K562 (cell line): ENCODE results near the gene ATP13A2.

Source experiments
- CEBPB ChIP-seq: fragments of 450-650 bp; IDR thresholded peaks from 2 replicates; pipeline ENCODE4 v1.6.1; 2016; ENCODE audit warnings: missing genetic modification characterization, missing compliant biosample characterization
- CHCHD3 ChIP-seq: fragments of 250-450 bp; sonication (Bioruptor Pico); IDR thresholded peaks from 2 replicates; pipeline ENCODE4 v2.1.2; 2022; ENCODE audit warnings: mild to moderate bottlenecking
- CTCF ChIP-seq, 3 experiments: IDR thresholded peaks in 2 of 3; conservative IDR thresholded peaks in 1 of 3; 2 replicates each; pipeline ENCODE4 v1.5.1; 2011 to 2012; ENCODE audit warnings: low read length in 3 of 3, mild to moderate bottlenecking in 3 of 3, control low read depth in 2 of 3, improper control_type of control experiment in 1 of 3, inconsistent platforms in 1 of 3, low read depth in 1 of 3, mixed read lengths in 1 of 3, moderate library complexity in 1 of 3; ENCODE audit not compliant: insufficient read depth in 2 of 3
- E2F6 ChIP-seq, 2 experiments: IDR thresholded peaks; 2 replicates each; pipeline ENCODE4 v1.6.1; 2011; ENCODE audit warnings: borderline replicate concordance in 1 of 2, control low read depth in 1 of 2, low read depth in 1 of 2, low read length in 1 of 2, mild to moderate bottlenecking in 1 of 2, mixed read lengths in 1 of 2, moderate library complexity in 1 of 2; ENCODE audit not compliant: insufficient read depth in 1 of 2, insufficient read length in 1 of 2, poor library complexity in 1 of 2, severe bottlenecking in 1 of 2; ENCODE audit errors: extremely low read depth in 1 of 2
- ERF ChIP-seq: fragments of 450-650 bp; formaldehyde crosslinking; IDR thresholded peaks from 2 replicates; pipeline ENCODE4 v1.4.0; 2020; ENCODE audit warnings: mild to moderate bottlenecking, mixed read lengths
- LEF1 ChIP-seq: fragments of 450-650 bp; IDR thresholded peaks from 2 replicates; pipeline ENCODE4 v1.6.1; 2016; ENCODE audit warnings: mild to moderate bottlenecking
- NFYB ChIP-seq: IDR thresholded peaks from 2 replicates; pipeline ENCODE4 v1.6.1; 2011; ENCODE audit warnings: mild to moderate bottlenecking, moderate library complexity; ENCODE audit not compliant: insufficient read length; ENCODE audit errors: extremely low read depth
- POLR2A ChIP-seq: fragments of 450-650 bp; conservative IDR thresholded peaks from 2 replicates; pipeline ENCODE4 v1.6.1; 2016
- RAD21 ChIP-seq, 2 experiments: fragments of 250-450 bp in 1 of 2; fragments of 450-650 bp in 1 of 2; sonication (Bioruptor Pico) in 1 of 2; formaldehyde crosslinking in 1 of 2; IDR thresholded peaks in 1 of 2; conservative IDR thresholded peaks in 1 of 2; 2 replicates each; pipeline versions ENCODE4 v1.4.0 to v1.8.0; 2020 to 2022; ENCODE audit warnings: mild to moderate bottlenecking in 2 of 2, moderate library complexity in 1 of 2
- RBM22 ChIP-seq: fragments of 200-400 bp; formaldehyde crosslinking; IDR thresholded peaks from 2 replicates; pipeline ENCODE4 v1.6.1; 2018; ENCODE audit warnings: low read length, low read depth; ENCODE audit not compliant: poor library complexity, severe bottlenecking
- REST ChIP-seq, 2 experiments: fragments of 450-650 bp; formaldehyde crosslinking in 1 of 2; IDR thresholded peaks; 2 replicates each; pipeline versions ENCODE4 v1.4.0 to v1.6.1; 2014 to 2020; ENCODE audit warnings: mild to moderate bottlenecking in 2 of 2, borderline replicate concordance in 1 of 2, low read depth in 1 of 2
- ZNF707 ChIP-seq: fragments of 250-450 bp; sonication (Bioruptor Pico); conservative IDR thresholded peaks from 2 replicates; pipeline ENCODE4 v1.8.0; 2022; ENCODE audit warnings: inconsistent platforms, mild to moderate bottlenecking, moderate library complexity

- TF ChIP-seq NFYB (no peak), POLR2A (no peak), CHCHD3 (no peak), REST (IDR thresholded peaks at IDR 0.05; ENCODE audit: borderline replicate concordance) (no peak), REST (CRISPR knock-in tag; IDR thresholded peaks at IDR 0.05; ENCODE audit: low read depth) (no peak), CEBPB (tag) (no peak), E2F6 (IDR thresholded peaks at IDR 0.05; ENCODE audit: borderline replicate concordance in 1 of 2, extremely low read depth in 1 of 2, insufficient read depth in 1 of 2, insufficient read length in 1 of 2, low read depth in 1 of 2, low read length in 1 of 2, poor library complexity in 1 of 2, severe bottlenecking in 1 of 2) (no peak), ZNF707 (CRISPR knock-in tag) (no peak), RAD21 (CRISPR knock-in tag; conservative IDR thresholded peaks at IDR 0.05 in 1 of 2, IDR thresholded peaks at IDR 0.05 in 1 of 2) (no peak), CTCF (IDR thresholded peaks at IDR 0.05 in 2 of 3, conservative IDR thresholded peaks at IDR 0.05 in 1 of 3; ENCODE audit: insufficient read depth in 2 of 3, low read depth in 1 of 3, low read length in 3 of 3) (no peak), LEF1 (no peak), RBM22 (no peak), ERF (CRISPR knock-in tag) (no peak)
Measured at GRCh38 chr1:16966282-16966681, 45.4 kb downstream of the ATP13A2 start.
